ENCODE results near the gene TTLL8.

TTLL8 gene

GRCh38 chr22:50101870-50102565 lies 43.9 kb upstream of the TTLL8 start:
- no peak for TF ChIP-seq CTCF (IDR thresholded peaks at IDR 0.05; ENCODE audit: low read depth, low read length)
- TF ChIP-seq, protein P1, sequence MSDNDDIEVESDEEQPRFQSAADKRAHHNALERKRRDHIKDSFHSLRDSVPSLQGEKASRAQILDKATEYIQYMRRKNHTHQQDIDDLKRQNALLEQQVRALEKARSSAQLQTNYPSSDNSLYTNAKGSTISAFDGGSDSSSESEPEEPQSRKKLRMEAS (IDR thresholded peaks at IDR 0.05; ENCODE audit: low read depth, low read length) = no peak
- TF ChIP-seq POLR2A (IDR thresholded peaks at IDR 0.05; ENCODE audit: extremely low read depth, insufficient read length) = no peak
- no peak for TF ChIP-seq MYC (IDR thresholded peaks at IDR 0.05; ENCODE audit: low read depth, low read length)
- peak; percentile 34 for DNase-seq (ENCODE audit: low read depth)
- H3K4me3 ChIP-seq (ENCODE audit: low read depth, low read length) = no peak overlapping the region

- TF ChIP-seq MYC (IDR thresholded peaks at IDR 0.05; ENCODE audit: low read depth, low read length) = no peak
- no peak for TF ChIP-seq POLR2A (IDR thresholded peaks at IDR 0.05; ENCODE audit: extremely low read depth, insufficient read length)
- TF ChIP-seq CTCF (IDR thresholded peaks at IDR 0.05; ENCODE audit: low read depth, low read length) = no peak
- TF ChIP-seq, protein P1 (IDR thresholded peaks at IDR 0.05; ENCODE audit: low read depth, low read length) = no peak
- no peak for DNase-seq (ENCODE audit: low read depth)
- no peak overlapping the region for H3K4me3 ChIP-seq (ENCODE audit: low read depth, low read length)
Observed at GRCh38 chr22:50098052-50098451, 40.0 kb upstream of the TTLL8 start.

DNA sequence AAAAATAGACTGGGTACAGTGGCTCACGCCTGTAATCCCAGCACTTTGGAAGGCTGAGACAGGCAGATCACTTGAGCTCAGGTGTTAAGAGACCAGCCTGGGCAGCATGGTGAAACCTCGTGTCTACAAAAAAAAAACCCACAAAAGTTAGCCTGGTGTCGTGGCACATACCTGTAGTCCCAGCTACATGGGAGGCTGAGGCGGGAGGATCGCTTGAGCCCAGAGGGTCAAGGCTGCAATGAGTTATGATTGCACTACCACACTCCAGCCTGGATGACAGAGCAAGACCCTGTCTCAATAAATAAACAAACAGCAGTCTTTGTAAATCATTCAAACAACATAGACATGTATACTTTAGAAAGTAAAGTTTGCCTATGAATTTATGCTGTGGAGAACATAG lies 34.2 kb upstream of the TTLL8 start:
- no peak for TF ChIP-seq POLR2A (IDR thresholded peaks at IDR 0.05; ENCODE audit: extremely low read depth, insufficient read length)
- no peak for TF ChIP-seq CTCF (IDR thresholded peaks at IDR 0.05; ENCODE audit: low read depth, low read length)
- TF ChIP-seq, protein P1 (IDR thresholded peaks at IDR 0.05; ENCODE audit: low read depth, low read length) = no peak
- TF ChIP-seq MYC (IDR thresholded peaks at IDR 0.05; ENCODE audit: low read depth, low read length) = no peak
- H3K4me3 ChIP-seq (ENCODE audit: low read depth, low read length) = no peak overlapping the region
- no peak for DNase-seq (ENCODE audit: low read depth)

GRCh38 chr22:50091092-50091768 lies 33.1 kb upstream of the TTLL8 start:
- DNase-seq (ENCODE audit: low read depth) = no peak
- TF ChIP-seq, protein P1 (IDR thresholded peaks at IDR 0.05; ENCODE audit: low read depth, low read length) = no peak
- TF ChIP-seq CTCF (IDR thresholded peaks at IDR 0.05; ENCODE audit: low read depth, low read length) = no peak
- TF ChIP-seq POLR2A (IDR thresholded peaks at IDR 0.05; ENCODE audit: extremely low read depth, insufficient read length) = no peak
- no peak for TF ChIP-seq MYC (IDR thresholded peaks at IDR 0.05; ENCODE audit: low read depth, low read length)
- no peak overlapping the region for H3K4me3 ChIP-seq (ENCODE audit: low read depth, low read length)

GRCh38 chr22:50090412-50090714 lies 32.3 kb upstream of the TTLL8 start:
- no peak for DNase-seq (ENCODE audit: low read depth)
- no peak overlapping the region for H3K4me3 ChIP-seq (ENCODE audit: low read depth, low read length)
- TF ChIP-seq, protein P1 (IDR thresholded peaks at IDR 0.05; ENCODE audit: low read depth, low read length) = no peak
- TF ChIP-seq CTCF (IDR thresholded peaks at IDR 0.05; ENCODE audit: low read depth, low read length) = no peak
- no peak for TF ChIP-seq MYC (IDR thresholded peaks at IDR 0.05; ENCODE audit: low read depth, low read length)
- no peak for TF ChIP-seq POLR2A (IDR thresholded peaks at IDR 0.05; ENCODE audit: extremely low read depth, insufficient read length)
